Astrocyte (in vitro differentiated cells and primary cell): ENCODE results near the gene KCNQ1OT1.

ENCODE experiments used
- CTCF ChIP-seq: IDR thresholded peaks from 2 replicates; pipeline ENCODE4 v1.5.1; 2011; ENCODE audit warnings: low read depth, mild to moderate bottlenecking, inconsistent platforms, low read length, moderate library complexity; ENCODE audit not compliant: insufficient read depth
- EZH2 ChIP-seq: IDR thresholded peaks from 2 replicates; pipeline ENCODE4 v1.6.1; 2012; ENCODE audit warnings: mild to moderate bottlenecking, low read length, inconsistent platforms; ENCODE audit not compliant: insufficient read depth

DNA sequence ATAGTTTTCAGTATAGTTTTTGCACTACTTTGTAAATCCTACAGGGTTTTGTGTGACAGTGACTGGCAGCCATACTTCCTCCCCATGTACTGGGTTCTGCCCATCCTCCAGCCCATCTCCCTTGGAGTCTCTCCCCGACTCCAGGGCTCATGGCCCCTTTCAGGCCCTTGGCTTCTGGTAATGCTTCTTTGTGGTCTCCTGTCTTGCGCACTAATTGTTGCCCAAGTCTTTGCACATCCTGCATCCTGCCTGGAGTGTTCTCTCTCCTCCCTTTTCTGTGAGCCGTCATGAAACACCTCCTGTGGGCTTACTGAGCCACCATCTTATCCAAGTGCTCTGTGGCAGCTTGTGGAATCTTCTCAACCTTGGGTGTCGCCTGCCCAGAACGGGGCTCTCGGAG, 11.4 kb upstream of the KCNQ1OT1 start:
- TF ChIP-seq CTCF (no peak), EZH2 (no peak)
